ENCODE results near the gene ZNF827.
A peak's percentile ranks its signal among the peaks of the same experiment; 100 is the strongest.

The ZNF827 gene

GRCh38 chr4:145870155-145871020, 68.2 kb downstream of the ZNF827 start:
- TF ChIP-seq CTCF (conservative IDR thresholded peaks at IDR 0.05) = no peak
- peak overlapping the region; percentile 59 for H3K27ac ChIP-seq

- H3K27ac ChIP-seq = peak overlapping the region; percentile 59; the same call in 1 of the 2 replicates
- no peak; the same call in 1 of the 2 replicates for TF ChIP-seq CTCF (conservative IDR thresholded peaks at IDR 0.05)
Observed at GRCh38 chr4:145868637-145869409, 69.8 kb downstream of the ZNF827 start.

- no peak overlapping the region for H3K27ac ChIP-seq
- no peak for TF ChIP-seq CTCF (conservative IDR thresholded peaks at IDR 0.05)
Observed at GRCh38 chr4:145867406-145867805, 71.2 kb downstream of the ZNF827 start.

GRCh38 chr4:145866991-145867390, 71.6 kb downstream of the ZNF827 start:
- TF ChIP-seq CTCF (conservative IDR thresholded peaks at IDR 0.05) = no peak
- no peak overlapping the region for H3K27ac ChIP-seq

- no peak for TF ChIP-seq CTCF (conservative IDR thresholded peaks at IDR 0.05)
- no peak overlapping the region for H3K27ac ChIP-seq
Observed at GRCh38 chr4:145865274-145865941, 73.2 kb downstream of the ZNF827 start.

GRCh38 chr4:145863191-145863590, 75.4 kb downstream of the ZNF827 start:
- TF ChIP-seq CTCF (conservative IDR thresholded peaks at IDR 0.05) = no peak
- H3K27ac ChIP-seq = no peak overlapping the region

All from VCaP (cell line).